Keratinocyte (primary cell): ENCODE results near the gene MAGI2.

Source experiments
- CTCF ChIP-seq, 3 experiments: IDR thresholded peaks in 1 of 3; conservative IDR thresholded peaks in 1 of 3; optimal IDR thresholded peaks in 1 of 3; 2 replicates in 2 of 3; 3 replicates in 1 of 3; pipeline versions ENCODE3 to v1.5.1; 2011; ENCODE audit warnings: low read length in 3 of 3, mild to moderate bottlenecking in 3 of 3, moderate library complexity in 2 of 3, control low read depth in 1 of 3, inconsistent platforms in 1 of 3; ENCODE audit not compliant: insufficient read depth in 2 of 3; ENCODE audit errors: extremely low read depth in 1 of 3
- EZH2 ChIP-seq: IDR thresholded peaks from one replicate; pipeline ENCODE4 v1.6.1; 2012; ENCODE audit warnings: inconsistent platforms, mild to moderate bottlenecking, low read length, moderate library complexity

DNA sequence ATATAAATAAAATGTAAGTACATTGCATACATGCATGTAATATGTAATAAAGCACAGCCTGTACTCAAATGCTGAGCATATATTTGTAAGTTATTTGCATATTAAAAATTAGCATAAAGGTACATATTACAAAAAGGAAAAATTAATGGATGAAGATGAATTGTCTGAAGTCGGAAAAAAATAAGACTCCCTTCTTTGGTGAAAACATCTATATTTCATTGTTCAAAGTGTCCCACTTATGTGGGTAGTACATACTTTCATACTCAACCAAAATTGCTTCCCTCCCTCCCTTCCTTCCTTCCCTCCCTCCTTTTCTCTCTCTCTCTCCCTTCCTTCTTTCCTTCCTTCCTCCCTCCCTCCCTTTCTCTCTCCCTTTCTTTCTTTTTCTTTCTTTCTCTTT lies 498.1 kb downstream of the MAGI2 start:
- TF ChIP-seq CTCF (optimal IDR thresholded peaks at IDR 0.05 in 1 of 3, IDR thresholded peaks at IDR 0.05 in 1 of 3, conservative IDR thresholded peaks at IDR 0.05 in 1 of 3; ENCODE audit: extremely low read depth in 1 of 3, insufficient read depth in 2 of 3, low read length in 3 of 3) (no peak), EZH2 (no peak)
